Progenitor cell of endocrine pancreas (in vitro differentiated cells): ENCODE results near the gene CTNNA2. TPM values are rescaled to one million over a fixed set of nuclear protein-coding genes. Genes with fewer than 3 reads are reported as not detected.

Experiments
- DNase-seq: peaks from one replicate; pipeline ENCODE4 v3.0.0; 2021; ENCODE audit warnings: low spot score; ENCODE audit not compliant: unreplicated experiment
- H3K27ac Mint-ChIP-seq: 2 replicates; pipeline ENCODE4 v1.8.0; 2021; ENCODE audit warnings: mild to moderate bottlenecking, moderate library complexity, mixed read lengths
- H3K27me3 Mint-ChIP-seq: 2 replicates; pipeline ENCODE4 v1.8.0; 2021; ENCODE audit warnings: mixed read lengths
- H3K36me3 Mint-ChIP-seq: 2 replicates; pipeline ENCODE4 v1.8.0; 2022; ENCODE audit warnings: mixed read lengths; ENCODE audit not compliant: insufficient read depth
- H3K4me1 Mint-ChIP-seq: 2 replicates; pipeline ENCODE4 v1.8.0; 2021; ENCODE audit warnings: low read depth, mixed read lengths
- H3K4me3 Mint-ChIP-seq: 2 replicates; pipeline ENCODE4 v1.8.0; 2021; ENCODE audit warnings: low read depth, mild to moderate bottlenecking, moderate library complexity, mixed read lengths
- H3K9me3 Mint-ChIP-seq: 2 replicates; pipeline ENCODE4 v1.8.0; 2021; ENCODE audit warnings: low read depth, mixed read lengths
- total RNA-seq: library from RNA; stranded (reverse); gene quantifications from 2 replicates; pipeline ENCODE4 v1.2.1, GENCODE V29; 2021
- TF ChIP-seq, protein P1 (sequence below): fragments of 200-600 bp; sonication (generic); IDR thresholded peaks from one replicate; pipeline ENCODE4 v1.5.0; 2021; ENCODE audit warnings: antibody characterized with exemption, mild to moderate bottlenecking; ENCODE audit not compliant: unreplicated experiment

CTNNA2 gene
- total RNA-seq, 1 donor from 2014 or later: 10.2 TPM

DNA sequence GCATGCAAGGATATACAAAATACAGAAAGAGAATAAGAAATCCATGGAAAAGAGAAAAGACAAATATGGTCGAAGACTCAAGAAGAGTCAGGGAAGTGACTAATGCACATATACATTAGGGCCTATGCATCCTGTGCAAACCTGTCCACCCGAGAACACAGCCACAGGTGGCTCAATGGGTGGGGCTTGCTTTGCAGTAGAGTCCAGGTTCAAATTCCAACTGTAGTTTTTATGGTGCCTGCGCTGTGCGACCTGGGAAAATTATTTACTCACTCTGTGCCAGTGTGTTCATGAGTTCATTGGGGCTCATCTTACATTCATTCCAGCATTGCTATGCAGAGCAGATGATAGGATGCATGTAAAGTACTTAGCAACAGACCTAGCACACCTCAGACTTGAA is 244.7 kb downstream of the CTNNA2 start:
- no peak for DNase-seq
- Mint-ChIP-seq H3K9me3 (no peaks in the 10 kb centered on the region), H3K4me1 (no peaks in the 10 kb centered on the region), H3K36me3 (no peaks in the 10 kb centered on the region), H3K4me3 (no peak overlapping the region), H3K27ac (no peak overlapping the region), H3K27me3 (peaks cover 64% of the 10 kb centered on the region)
- TF ChIP-seq, protein P1, sequence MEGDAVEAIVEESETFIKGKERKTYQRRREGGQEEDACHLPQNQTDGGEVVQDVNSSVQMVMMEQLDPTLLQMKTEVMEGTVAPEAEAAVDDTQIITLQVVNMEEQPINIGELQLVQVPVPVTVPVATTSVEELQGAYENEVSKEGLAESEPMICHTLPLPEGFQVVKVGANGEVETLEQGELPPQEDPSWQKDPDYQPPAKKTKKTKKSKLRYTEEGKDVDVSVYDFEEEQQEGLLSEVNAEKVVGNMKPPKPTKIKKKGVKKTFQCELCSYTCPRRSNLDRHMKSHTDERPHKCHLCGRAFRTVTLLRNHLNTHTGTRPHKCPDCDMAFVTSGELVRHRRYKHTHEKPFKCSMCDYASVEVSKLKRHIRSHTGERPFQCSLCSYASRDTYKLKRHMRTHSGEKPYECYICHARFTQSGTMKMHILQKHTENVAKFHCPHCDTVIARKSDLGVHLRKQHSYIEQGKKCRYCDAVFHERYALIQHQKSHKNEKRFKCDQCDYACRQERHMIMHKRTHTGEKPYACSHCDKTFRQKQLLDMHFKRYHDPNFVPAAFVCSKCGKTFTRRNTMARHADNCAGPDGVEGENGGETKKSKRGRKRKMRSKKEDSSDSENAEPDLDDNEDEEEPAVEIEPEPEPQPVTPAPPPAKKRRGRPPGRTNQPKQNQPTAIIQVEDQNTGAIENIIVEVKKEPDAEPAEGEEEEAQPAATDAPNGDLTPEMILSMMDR: no peak

DNA sequence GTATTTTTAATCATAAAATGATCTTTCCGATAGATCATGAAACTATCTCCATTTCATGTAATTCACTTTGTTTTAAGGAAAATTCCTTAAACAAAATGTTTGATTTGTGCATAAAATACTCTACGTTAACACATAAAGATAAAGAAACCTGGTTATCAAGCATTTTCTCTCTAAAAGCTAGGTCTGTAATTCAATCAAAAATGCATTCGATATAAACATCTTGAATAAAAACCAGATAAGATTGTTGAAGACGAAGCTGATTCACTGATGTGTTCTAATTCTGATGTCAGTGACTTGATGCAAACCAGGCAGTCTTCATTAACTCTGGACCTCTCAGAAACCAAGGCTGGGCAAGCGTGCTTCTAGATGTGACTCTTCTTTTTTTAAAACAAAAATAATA is 245.2 kb downstream of the CTNNA2 start:
- no peak for DNase-seq
- Mint-ChIP-seq H3K36me3 (no peaks in the 10 kb centered on the region), H3K27ac (no peak overlapping the region), H3K4me1 (no peaks in the 10 kb centered on the region), H3K9me3 (no peaks in the 10 kb centered on the region), H3K4me3 (no peak overlapping the region), H3K27me3 (peaks cover 61% of the 10 kb centered on the region)
- TF ChIP-seq, protein P1: no peak

- Mint-ChIP-seq H3K4me1 (no peaks in the 10 kb centered on the region), H3K27ac (no peak overlapping the region)
These were observed 246.0 kb downstream of the CTNNA2 start for GRCh38 chr2:79758749-79759282.

GRCh38 chr2:79770926-79771325 is 258.1 kb downstream of the CTNNA2 start:
- no peaks in the 10 kb centered on the region for H3K4me1 Mint-ChIP-seq
- TF ChIP-seq, protein P1: no peak
- peaks cover 4% of the 10 kb centered on the region for H3K9me3 Mint-ChIP-seq

More at GRCh38 chr2:79758749-79759282, 246.0 kb downstream of the CTNNA2 start:
- no peak overlapping the region for H3K4me3 Mint-ChIP-seq
- H3K27me3 Mint-ChIP-seq: peaks cover 64% of the 10 kb centered on the region
- TF ChIP-seq, protein P1: no peak
- no peaks in the 10 kb centered on the region for H3K9me3 Mint-ChIP-seq
- H3K36me3 Mint-ChIP-seq: no peaks in the 10 kb centered on the region
- DNase-seq: no peak

DNA sequence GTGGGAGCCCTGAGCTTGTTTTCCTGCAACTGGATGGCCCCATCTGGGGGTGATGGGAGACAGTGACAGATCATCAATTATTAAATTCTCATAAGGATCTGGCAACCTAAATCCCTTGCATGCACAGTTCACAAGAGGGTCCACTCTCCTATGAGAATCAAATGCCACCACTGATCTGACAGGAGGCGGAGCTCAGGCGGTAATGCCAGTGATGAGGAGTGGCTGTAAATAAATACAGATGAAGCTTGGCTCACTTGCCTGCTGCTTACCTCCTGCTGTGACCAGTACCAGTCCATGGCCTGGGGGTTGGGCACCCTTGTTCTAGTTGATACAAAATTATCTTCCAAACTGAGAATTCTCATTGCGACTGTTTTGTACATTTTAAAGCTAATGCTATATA is 258.6 kb downstream of the CTNNA2 start:
- Mint-ChIP-seq H3K4me3 (no peak overlapping the region), H3K9me3 (peaks cover 4% of the 10 kb centered on the region)

More at GRCh38 chr2:79770926-79771325, 258.1 kb downstream of the CTNNA2 start:
- DNase-seq: no peak
- Mint-ChIP-seq H3K27ac (no peak overlapping the region), H3K4me3 (no peak overlapping the region), H3K36me3 (no peaks in the 10 kb centered on the region), H3K27me3 (peaks cover 16% of the 10 kb centered on the region)

More for the DNA sequence above, 258.6 kb downstream of the CTNNA2 start:
- no peak for DNase-seq
- H3K27ac Mint-ChIP-seq: no peak overlapping the region
- peaks cover 16% of the 10 kb centered on the region for H3K27me3 Mint-ChIP-seq
- no peaks in the 10 kb centered on the region for H3K36me3 Mint-ChIP-seq
- TF ChIP-seq, protein P1: no peak
- no peaks in the 10 kb centered on the region for H3K4me1 Mint-ChIP-seq
